Nasal cavity respiratory epithelium epithelial cell of viscerocranial mucosa (primary cell): ENCODE measurements around the gene MPZL2. TPM values are rescaled to one million over a fixed set of nuclear protein-coding genes. Genes with fewer than 3 reads are reported as not detected.

Experiments used
- total RNA-seq: library from RNA; depleted of rRNA; stranded (reverse); fragments of >200 nt; gene quantifications from 2 replicates; pipeline ENCODE4 v1.2.3, GENCODE V29; 2014

MPZL2 gene
- total RNA-seq = 48.2 and 140 TPM in 2 replicates

GRCh38 chr11:118263695-118264568 is at the start of gene MPZL2:
Gene MPZL2 (minus strand): TSS chr11:118264297. CDS start chr11:118264153, 144 bp downstream.

GRCh38 chr11:118304568-118305248 is 40.6 kb upstream of the MPZL2 start, which contains the start of gene CD3E:
Gene CD3E (plus strand): TSS chr11:118304730. CDS start chr11:118304953, 223 bp downstream.

DNA sequence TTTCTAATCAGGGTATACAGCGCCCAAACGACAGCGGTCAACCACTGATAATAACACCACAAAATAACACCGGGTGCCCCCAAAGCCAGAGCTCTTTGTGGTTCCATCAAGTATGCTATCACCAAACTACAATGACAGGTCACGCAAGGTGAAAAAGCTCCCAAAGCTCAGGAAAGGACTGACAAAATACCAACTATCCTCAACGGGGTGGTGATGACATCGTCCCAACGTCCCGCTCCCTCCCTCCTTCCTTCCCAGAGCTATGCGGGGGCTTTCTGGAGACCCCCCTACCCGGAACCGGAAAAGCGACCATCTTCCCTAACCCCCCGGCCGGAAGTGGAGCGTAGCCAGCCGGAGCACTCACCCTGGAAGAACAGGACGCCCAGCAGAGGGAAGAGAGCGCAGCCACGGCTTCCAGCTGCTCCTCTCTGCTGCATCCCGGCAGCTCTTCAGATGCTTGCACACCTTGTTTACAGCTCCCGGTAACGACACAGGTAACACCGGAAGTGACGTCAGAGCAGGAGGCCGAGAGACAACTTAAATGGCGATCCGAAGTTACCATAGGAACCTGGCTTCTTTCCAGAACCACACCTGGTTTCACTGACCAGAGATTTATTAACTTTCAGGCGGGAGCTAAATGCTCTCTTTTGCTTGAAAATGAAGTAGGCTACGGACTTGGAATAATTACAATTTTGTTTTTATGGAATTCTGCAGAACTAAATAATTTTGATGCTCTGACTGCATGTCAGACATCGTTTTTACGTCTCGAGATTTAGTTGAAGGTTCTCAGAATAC is 12.0 kb downstream of the MPZL2 start, which contains the start of gene MPZL3:
Gene MPZL3, minus strand, starts transcription at position 508 of the 795 bp plus-strand sequence. Its CDS starts 71 bp downstream, at position 437.

DNA sequence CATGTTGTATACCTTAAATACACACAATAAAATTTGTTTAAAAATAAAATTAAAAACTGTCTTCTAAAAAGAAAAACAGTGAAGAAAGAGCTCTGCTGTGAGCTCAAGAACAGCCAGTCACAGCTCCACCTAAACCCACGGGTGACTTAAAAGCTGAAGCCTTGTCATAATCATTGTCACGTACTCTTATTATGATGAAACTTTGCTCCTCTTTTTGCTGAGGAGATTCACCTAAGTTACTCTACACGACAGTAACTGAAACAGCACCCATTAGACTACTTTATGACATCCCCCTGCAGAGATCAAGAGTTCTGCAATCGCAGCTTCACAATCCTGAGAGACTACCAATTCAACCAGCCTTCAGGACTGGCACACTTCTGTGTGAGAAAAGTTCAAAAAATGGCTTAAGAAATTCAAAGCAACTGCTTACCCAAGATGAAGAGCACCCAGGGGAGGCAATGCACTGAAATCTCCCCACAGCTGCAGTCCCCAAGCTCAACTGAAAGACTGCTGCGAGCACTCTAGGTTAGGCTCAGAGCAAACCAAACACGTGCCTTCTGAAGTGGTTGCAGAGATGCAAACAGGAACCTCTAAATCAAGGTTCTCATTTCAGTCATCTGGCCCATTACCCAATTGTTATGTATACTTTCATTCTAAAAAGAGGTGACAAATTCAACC is 39.4 kb downstream of the MPZL2 start, which contains the start of gene JAML:
Gene JAML, minus strand, starts transcription at position 501 of the 678 bp plus-strand sequence. CDS start 10,145 bp downstream, outside the sequence.

Other genes with a start within 250 kb of the MPZL2 start
- gene TMPRSS4, start 187.2 kb downstream of the MPZL2 start, total RNA-seq = 14.4 and 229 TPM in 2 replicates
- gene SMIM35, start 177.3 kb downstream of the MPZL2 start, total RNA-seq = not detected in 2 replicates
- gene SCN4B, start 111.5 kb downstream of the MPZL2 start, total RNA-seq = 0.68 and 2.6 TPM in 2 replicates
- under 0.01 and 0.57 TPM in 2 replicates for gene SCN2B, start 87.7 kb downstream of the MPZL2 start, total RNA-seq
- not detected in 2 replicates for gene JAML, start 39.3 kb downstream of the MPZL2 start, total RNA-seq
- gene MPZL3, start 11.9 kb downstream of the MPZL2 start, total RNA-seq = 44.3 and 64.3 TPM in 2 replicates
- 0.07 TPM in 1 of 2 replicates, not detected in the other for gene CD3E, start 40.4 kb upstream of the MPZL2 start, total RNA-seq
- not detected in 2 replicates for gene CD3D, start 78.4 kb upstream of the MPZL2 start, total RNA-seq
- not detected in 2 replicates for gene CD3G, start 80.0 kb upstream of the MPZL2 start, total RNA-seq
- 24.3 and 32.5 TPM in 2 replicates for gene UBE4A, start 95.3 kb upstream of the MPZL2 start, total RNA-seq
- 52.5 and 121 TPM in 2 replicates for gene ATP5MG, start 137.3 kb upstream of the MPZL2 start, total RNA-seq
- gene KMT2A, start 172.2 kb upstream of the MPZL2 start, total RNA-seq = 17.1 and 44.8 TPM in 2 replicates